H1 (cell line): Measurements from ENCODE around the gene POU2AF3.

ENCODE experiments used
- CEBPB ChIP-seq: IDR thresholded peaks from 2 replicates; pipeline ENCODE4 v1.6.1; 2012; ENCODE audit warnings: low read depth, low read length
- CHD2 ChIP-seq: IDR thresholded peaks from 2 replicates; pipeline ENCODE4 v1.6.1; 2012; ENCODE audit warnings: low read length, improper control_type of control experiment
- EP300 ChIP-seq, 2 experiments: IDR thresholded peaks; 1 replicate in 1 of 2; 2 replicates in 1 of 2; pipeline ENCODE4 v1.6.1; 2011 to 2012; ENCODE audit warnings: low read depth in 2 of 2, low read length in 2 of 2, mild to moderate bottlenecking in 2 of 2, borderline replicate concordance in 1 of 2, inconsistent platforms in 1 of 2, moderate library complexity in 1 of 2
- JUN ChIP-seq: IDR thresholded peaks from 2 replicates; pipeline ENCODE4 v1.6.1; 2011; ENCODE audit warnings: low read depth, mild to moderate bottlenecking, improper control_type of control experiment, low read length
- RAD21 ChIP-seq, 2 experiments: IDR thresholded peaks in 1 of 2; conservative IDR thresholded peaks in 1 of 2; 2 replicates each; pipeline ENCODE4 v1.6.1; 2011; ENCODE audit warnings: low read depth in 2 of 2, low read length in 2 of 2, improper control_type of control experiment in 1 of 2, inconsistent platforms in 1 of 2, mild to moderate bottlenecking in 1 of 2, moderate library complexity in 1 of 2
- RBBP5 ChIP-seq: IDR thresholded peaks from 2 replicates; pipeline ENCODE4 v1.7.1; 2012; ENCODE audit warnings: low read depth, mild to moderate bottlenecking, inconsistent platforms, low read length, moderate library complexity, borderline replicate concordance
- RFX5 ChIP-seq: IDR thresholded peaks from 2 replicates; pipeline ENCODE4 v1.6.1; 2011; ENCODE audit warnings: low read depth, low read length, improper control_type of control experiment, borderline replicate concordance
- SP2 ChIP-seq: IDR thresholded peaks from 2 replicates; pipeline ENCODE4 v1.6.1; 2012; ENCODE audit warnings: mild to moderate bottlenecking, low read length, inconsistent platforms
- SUZ12 ChIP-seq: fragments of 200-600 bp; sonication (generic); IDR thresholded peaks from 2 replicates; pipeline ENCODE4 v1.6.1; 2012; ENCODE audit warnings: mild to moderate bottlenecking, inconsistent platforms, low read length, moderate library complexity, mixed read lengths
- TAF1 ChIP-seq: IDR thresholded peaks from 2 replicates; pipeline ENCODE4 v1.6.1; 2011; ENCODE audit warnings: mild to moderate bottlenecking, low read depth, low read length
- TF ChIP-seq, protein P1 (sequence below), 3 experiments: IDR thresholded peaks; 1 replicate in 2 of 3; 2 replicates in 1 of 3; pipeline versions ENCODE4 v1.5.1 to v1.6.1; 2011; ENCODE audit warnings: low read length in 3 of 3, mild to moderate bottlenecking in 3 of 3, inconsistent platforms in 2 of 3, low read depth in 1 of 3, moderate library complexity in 1 of 3; ENCODE audit not compliant: insufficient read depth in 1 of 3; ENCODE audit errors: control extremely low read depth in 1 of 3
- TF ChIP-seq, protein P2 (sequence below): IDR thresholded peaks from 2 replicates; pipeline ENCODE4 v1.6.1; 2011; ENCODE audit warnings: low read length, improper control_type of control experiment

DNA sequence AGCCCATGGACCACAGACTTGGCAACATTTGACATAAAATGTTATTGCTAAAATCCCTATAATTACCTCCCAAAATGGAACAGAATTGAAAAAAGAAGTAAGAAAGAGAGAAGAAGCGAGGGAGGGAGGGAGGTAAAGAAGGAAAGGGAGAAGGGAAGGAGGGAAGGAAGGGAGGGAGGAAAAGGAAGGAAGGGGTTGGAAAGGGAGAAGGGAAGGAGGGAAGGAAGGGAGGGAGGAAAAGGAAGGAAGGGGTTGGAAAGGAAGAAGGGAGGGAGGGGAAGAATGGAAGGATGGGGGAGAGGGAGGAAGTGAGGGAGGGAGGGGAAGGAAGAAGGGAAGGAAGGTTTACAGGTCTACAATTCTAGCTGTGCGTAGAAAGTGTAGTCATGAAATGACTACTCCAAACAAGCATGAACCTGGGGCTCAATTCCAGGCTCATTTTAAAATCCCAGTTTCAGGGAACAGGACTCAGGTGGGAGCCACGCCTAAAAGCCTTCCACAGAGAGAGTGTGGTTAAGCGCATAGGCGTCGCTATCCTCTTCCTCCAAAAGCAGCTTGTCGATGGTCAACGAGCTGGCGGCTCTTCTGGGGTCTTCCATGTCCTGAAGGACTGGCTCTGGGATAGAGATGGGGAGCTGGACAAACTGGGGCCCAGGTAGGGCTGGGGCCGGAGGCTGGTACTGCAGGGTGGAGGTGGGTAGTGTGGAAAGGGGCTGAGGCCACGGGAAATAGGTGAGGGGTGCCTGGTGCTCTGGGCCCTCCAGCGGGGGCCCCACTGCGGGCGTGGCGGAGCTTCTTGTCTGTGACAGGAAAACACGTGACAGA, 55.6 kb downstream of the POU2AF3 start:
- TF ChIP-seq JUN (no peak), CHD2 (no peak), CEBPB (no peak), EP300 (IDR thresholded peaks at IDR 0.05; ENCODE audit: borderline replicate concordance in 1 of 2, low read depth in 2 of 2, low read length in 2 of 2) (no peak), SUZ12 (no peak), RAD21 (IDR thresholded peaks at IDR 0.05 in 1 of 2, conservative IDR thresholded peaks at IDR 0.05 in 1 of 2; ENCODE audit: low read depth in 2 of 2, low read length in 2 of 2) (no peak), RBBP5 (no peak), TAF1 (no peak), RFX5 (no peak), SP2 (no peak)
- TF ChIP-seq, protein P1, sequence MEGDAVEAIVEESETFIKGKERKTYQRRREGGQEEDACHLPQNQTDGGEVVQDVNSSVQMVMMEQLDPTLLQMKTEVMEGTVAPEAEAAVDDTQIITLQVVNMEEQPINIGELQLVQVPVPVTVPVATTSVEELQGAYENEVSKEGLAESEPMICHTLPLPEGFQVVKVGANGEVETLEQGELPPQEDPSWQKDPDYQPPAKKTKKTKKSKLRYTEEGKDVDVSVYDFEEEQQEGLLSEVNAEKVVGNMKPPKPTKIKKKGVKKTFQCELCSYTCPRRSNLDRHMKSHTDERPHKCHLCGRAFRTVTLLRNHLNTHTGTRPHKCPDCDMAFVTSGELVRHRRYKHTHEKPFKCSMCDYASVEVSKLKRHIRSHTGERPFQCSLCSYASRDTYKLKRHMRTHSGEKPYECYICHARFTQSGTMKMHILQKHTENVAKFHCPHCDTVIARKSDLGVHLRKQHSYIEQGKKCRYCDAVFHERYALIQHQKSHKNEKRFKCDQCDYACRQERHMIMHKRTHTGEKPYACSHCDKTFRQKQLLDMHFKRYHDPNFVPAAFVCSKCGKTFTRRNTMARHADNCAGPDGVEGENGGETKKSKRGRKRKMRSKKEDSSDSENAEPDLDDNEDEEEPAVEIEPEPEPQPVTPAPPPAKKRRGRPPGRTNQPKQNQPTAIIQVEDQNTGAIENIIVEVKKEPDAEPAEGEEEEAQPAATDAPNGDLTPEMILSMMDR (IDR thresholded peaks at IDR 0.05; ENCODE audit: control extremely low read depth in 1 of 3, insufficient read depth in 1 of 3, low read depth in 1 of 3, low read length in 3 of 3): no peak
- TF ChIP-seq, protein P2, sequence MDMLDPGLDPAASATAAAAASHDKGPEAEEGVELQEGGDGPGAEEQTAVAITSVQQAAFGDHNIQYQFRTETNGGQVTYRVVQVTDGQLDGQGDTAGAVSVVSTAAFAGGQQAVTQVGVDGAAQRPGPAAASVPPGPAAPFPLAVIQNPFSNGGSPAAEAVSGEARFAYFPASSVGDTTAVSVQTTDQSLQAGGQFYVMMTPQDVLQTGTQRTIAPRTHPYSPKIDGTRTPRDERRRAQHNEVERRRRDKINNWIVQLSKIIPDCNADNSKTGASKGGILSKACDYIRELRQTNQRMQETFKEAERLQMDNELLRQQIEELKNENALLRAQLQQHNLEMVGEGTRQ: no peak
